Measurements from ENCODE around the gene KLHL33.

- no peak for TF ChIP-seq POLR2A (IDR thresholded peaks at IDR 0.05)
- no peak for TF ChIP-seq CTCF (IDR thresholded peaks at IDR 0.05)
These were observed 52.9 kb downstream of the KLHL33 start for GRCh38 chr14:20383032-20383431.

Data from heart left ventricle (tissue), 13 donors.